SK-N-SH treated with all-trans-retinoic acid at 6 μM for 48 hours (cell line): ENCODE results near the gene AGPS.
"Not testable (repeated sequence)": the region's sequence is repeated elsewhere in the genome, so short reads cannot be mapped to it uniquely, and the experiment has no call there.

ENCODE experiments used
- ATAC-seq: fragments of 200-7000 bp; cut with Tn5 transposase; 3 replicates; pipeline ENCODE4 v1.9.1; 2020; ENCODE audit warnings: mild to moderate bottlenecking, moderate library complexity
- ARNTL ChIP-seq: fragments of 450-650 bp; formaldehyde crosslinking; IDR thresholded peaks from 2 replicates; pipeline ENCODE4 v1.5.0; 2020; ENCODE audit warnings: low read depth, mild to moderate bottlenecking, moderate library complexity, borderline replicate concordance
- BACH2 ChIP-seq: fragments of 250-450 bp; sonication (Bioruptor Pico); IDR thresholded peaks from 2 replicates; pipeline ENCODE4 v1.9.0; 2021; ENCODE audit warnings: mild to moderate bottlenecking, borderline replicate concordance
- CREB5 ChIP-seq: fragments of 250-450 bp; sonication (Bioruptor Pico); IDR thresholded peaks from 2 replicates; pipeline ENCODE4 v1.5.1; 2020; ENCODE audit warnings: low read depth, mild to moderate bottlenecking, moderate library complexity
- CSDC2 ChIP-seq: fragments of 250-450 bp; sonication (Bioruptor Pico); IDR thresholded peaks from 2 replicates; pipeline ENCODE4 v1.5.0; 2020; ENCODE audit warnings: mild to moderate bottlenecking, moderate library complexity
- CSRNP3 ChIP-seq: fragments of 250-450 bp; sonication (Bioruptor Pico); IDR thresholded peaks from 2 replicates; pipeline ENCODE4 v1.5.1; 2021; ENCODE audit warnings: mild to moderate bottlenecking, moderate library complexity
- ESRRG ChIP-seq: fragments of 250-450 bp; sonication (Bioruptor Pico); IDR thresholded peaks from 2 replicates; pipeline ENCODE4 v1.6.1; 2021; ENCODE audit warnings: mild to moderate bottlenecking
- GLIS3 ChIP-seq: fragments of 250-450 bp; sonication (Bioruptor Pico); IDR thresholded peaks from 2 replicates; pipeline ENCODE4 v1.5.0; 2020; ENCODE audit warnings: mild to moderate bottlenecking, moderate library complexity
- ISL1 ChIP-seq: fragments of 250-450 bp; sonication (Bioruptor Pico); IDR thresholded peaks from 2 replicates; pipeline ENCODE4 v2.1.2; 2022; ENCODE audit warnings: mild to moderate bottlenecking, moderate library complexity
- OSR1 ChIP-seq: fragments of 250-450 bp; sonication (Bioruptor Pico); IDR thresholded peaks from 2 replicates; pipeline ENCODE4 v1.8.0; 2022; ENCODE audit warnings: moderate library complexity, mild to moderate bottlenecking, inconsistent platforms
- POU6F1 ChIP-seq: fragments of 250-450 bp; sonication (Bioruptor Pico); IDR thresholded peaks from 2 replicates; pipeline ENCODE4 v1.8.0; 2021; ENCODE audit warnings: low read depth, mild to moderate bottlenecking, moderate library complexity, borderline replicate concordance
- PPARA ChIP-seq: fragments of 250-450 bp; sonication (Bioruptor Pico); IDR thresholded peaks from 2 replicates; pipeline ENCODE4 v1.5.0; 2020; ENCODE audit warnings: mild to moderate bottlenecking, borderline replicate concordance
- RARB ChIP-seq: fragments of 250-450 bp; sonication (Bioruptor Pico); IDR thresholded peaks from 2 replicates; pipeline ENCODE4 v1.8.0; 2021; ENCODE audit warnings: mild to moderate bottlenecking, moderate library complexity
- SNAI2 ChIP-seq: fragments of 250-450 bp; sonication (Bioruptor Pico); IDR thresholded peaks from 2 replicates; pipeline ENCODE4 v1.5.0; 2020; ENCODE audit warnings: mild to moderate bottlenecking, moderate library complexity
- TCF4 ChIP-seq: fragments of 250-450 bp; sonication (Bioruptor Pico); IDR thresholded peaks from 2 replicates; pipeline ENCODE4 v1.8.0; 2021; ENCODE audit warnings: mild to moderate bottlenecking, moderate library complexity, borderline replicate concordance
- TOX ChIP-seq: fragments of 250-450 bp; sonication (Bioruptor Pico); IDR thresholded peaks from 2 replicates; pipeline ENCODE4 v1.8.0; 2021; ENCODE audit warnings: mild to moderate bottlenecking, moderate library complexity, borderline replicate concordance
- TSHZ2 ChIP-seq: fragments of 250-450 bp; sonication (Bioruptor Pico); IDR thresholded peaks from 2 replicates; pipeline ENCODE4 v1.5.0; 2020; ENCODE audit warnings: mild to moderate bottlenecking, moderate library complexity
- ZC3H10 ChIP-seq: fragments of 250-450 bp; sonication (Bioruptor Pico); IDR thresholded peaks from 2 replicates; pipeline ENCODE4 v1.5.1; 2021; ENCODE audit warnings: mild to moderate bottlenecking, moderate library complexity
- ZFP3 ChIP-seq: fragments of 250-450 bp; sonication (Bioruptor Pico); IDR thresholded peaks from 2 replicates; pipeline ENCODE4 v1.5.0; 2020; ENCODE audit warnings: mild to moderate bottlenecking, moderate library complexity
- ZNF70 ChIP-seq: fragments of 450-650 bp; formaldehyde crosslinking; IDR thresholded peaks from 2 replicates; pipeline ENCODE4 v1.5.0; 2020; ENCODE audit warnings: mild to moderate bottlenecking, moderate library complexity
- ZNF8 ChIP-seq: fragments of 450-650 bp; formaldehyde crosslinking; IDR thresholded peaks from 2 replicates; pipeline ENCODE4 v1.5.0; 2020; ENCODE audit warnings: mild to moderate bottlenecking, moderate library complexity
- TF ChIP-seq, protein P1 (sequence below): fragments of 250-450 bp; sonication (Bioruptor Pico); IDR thresholded peaks from 2 replicates; pipeline ENCODE4 v1.8.0; 2020; ENCODE audit warnings: mild to moderate bottlenecking, moderate library complexity, borderline replicate concordance

AGPS gene

GRCh38 chr2:177405029-177405692 lies 12.6 kb downstream of the AGPS start:
- TF ChIP-seq ZC3H10 (CRISPR knock-in tag) (no peak), ISL1 (CRISPR knock-in tag) (peak; percentile 58)
- no peak for ATAC-seq

DNA sequence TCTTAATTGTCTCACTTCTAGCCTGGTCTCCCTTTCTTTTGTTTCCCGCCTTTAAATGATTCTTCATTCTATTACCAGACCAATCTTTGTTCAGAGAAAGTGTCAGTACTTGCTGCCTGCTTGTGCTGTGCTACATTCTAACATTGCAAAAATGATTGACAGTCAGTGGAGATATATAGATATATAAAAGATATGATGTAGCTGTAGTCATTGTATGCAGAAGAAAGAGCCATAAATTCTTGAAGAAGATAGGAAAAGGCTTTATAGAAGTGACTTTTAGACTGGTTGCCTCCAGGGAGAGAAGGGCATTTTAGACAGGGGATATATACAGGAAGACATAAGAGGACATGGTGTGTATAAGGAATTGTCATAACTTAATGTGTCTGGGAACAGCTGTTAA lies 13.6 kb downstream of the AGPS start:
- TF ChIP-seq POU6F1 (CRISPR knock-in tag) = no peak
- TF ChIP-seq ZFP3 (CRISPR knock-in tag) = no peak
- TF ChIP-seq GLIS3 (CRISPR knock-in tag) = no peak
- TF ChIP-seq CREB5 (CRISPR knock-in tag) = no peak
- no peak for TF ChIP-seq CSDC2 (CRISPR knock-in tag)
- no peak for TF ChIP-seq RARB (CRISPR knock-in tag)
- no peak for TF ChIP-seq ZNF70
- no peak for TF ChIP-seq ESRRG
- TF ChIP-seq, protein P1, sequence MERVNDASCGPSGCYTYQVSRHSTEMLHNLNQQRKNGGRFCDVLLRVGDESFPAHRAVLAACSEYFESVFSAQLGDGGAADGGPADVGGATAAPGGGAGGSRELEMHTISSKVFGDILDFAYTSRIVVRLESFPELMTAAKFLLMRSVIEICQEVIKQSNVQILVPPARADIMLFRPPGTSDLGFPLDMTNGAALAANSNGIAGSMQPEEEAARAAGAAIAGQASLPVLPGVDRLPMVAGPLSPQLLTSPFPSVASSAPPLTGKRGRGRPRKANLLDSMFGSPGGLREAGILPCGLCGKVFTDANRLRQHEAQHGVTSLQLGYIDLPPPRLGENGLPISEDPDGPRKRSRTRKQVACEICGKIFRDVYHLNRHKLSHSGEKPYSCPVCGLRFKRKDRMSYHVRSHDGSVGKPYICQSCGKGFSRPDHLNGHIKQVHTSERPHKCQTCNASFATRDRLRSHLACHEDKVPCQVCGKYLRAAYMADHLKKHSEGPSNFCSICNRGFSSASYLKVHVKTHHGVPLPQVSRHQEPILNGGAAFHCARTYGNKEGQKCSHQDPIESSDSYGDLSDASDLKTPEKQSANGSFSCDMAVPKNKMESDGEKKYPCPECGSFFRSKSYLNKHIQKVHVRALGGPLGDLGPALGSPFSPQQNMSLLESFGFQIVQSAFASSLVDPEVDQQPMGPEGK (CRISPR knock-in tag) = no peak
- TF ChIP-seq BACH2 (CRISPR knock-in tag) = no peak
- no peak for TF ChIP-seq ISL1 (CRISPR knock-in tag)
- TF ChIP-seq SNAI2 (CRISPR knock-in tag) = no peak
- no peak for TF ChIP-seq TCF4 (CRISPR knock-in tag)
- no peak for TF ChIP-seq OSR1 (CRISPR knock-in tag)
- no peak for TF ChIP-seq PPARA (CRISPR knock-in tag)
- no peak for TF ChIP-seq CSRNP3 (CRISPR knock-in tag)
- TF ChIP-seq ZNF8 (CRISPR knock-in tag) = no peak
- TF ChIP-seq TSHZ2 (CRISPR knock-in tag) = no peak
- no peak for ATAC-seq

- no peak for TF ChIP-seq TOX (CRISPR knock-in tag)
- no peak for TF ChIP-seq ARNTL
- TF ChIP-seq OSR1 (CRISPR knock-in tag) = no peak
- TF ChIP-seq ZC3H10 (CRISPR knock-in tag) = no peak
- no peak for TF ChIP-seq ESRRG
- no peak for TF ChIP-seq ZFP3 (CRISPR knock-in tag)
- TF ChIP-seq CSDC2 (CRISPR knock-in tag) = no peak
- no peak for TF ChIP-seq ZNF8 (CRISPR knock-in tag)
- TF ChIP-seq, protein P1 (CRISPR knock-in tag) = no peak
- TF ChIP-seq CSRNP3 (CRISPR knock-in tag) = no peak
- no peak for ATAC-seq
Measured at GRCh38 chr2:177407031-177407430, 14.5 kb downstream of the AGPS start.

- ATAC-seq = not testable (repeated sequence)
Measured at GRCh38 chr2:177410629-177411028, 18.1 kb downstream of the AGPS start.
